Effector memory CD8-positive, alpha-beta T cell (primary cell): ENCODE results near the gene NAPSA.

Experiments used
- ATAC-seq: fragments of 150-1000 bp; cut with Tn5 transposase; replicated peaks from 2 replicates; pipeline ENCODE4 v1.10.0; 2021; ENCODE audit warnings: mild to moderate bottlenecking, moderate library complexity
- DNase-seq, 3 experiments: peaks; one replicate each; pipeline ENCODE4 v3.0.0; 2021
- H3K27ac Mint-ChIP-seq, 2 donors: one replicate each; pipeline ENCODE4 v1.8.0; 2022; ENCODE audit warnings: mild to moderate bottlenecking in 2 of 2, mixed read lengths in 2 of 2, moderate library complexity in 2 of 2
- H3K27me3 Mint-ChIP-seq, 2 donors: one replicate each; pipeline ENCODE4 v1.8.0; 2022; ENCODE audit warnings: mixed read lengths in 2 of 2
- H3K36me3 Mint-ChIP-seq: one replicate; pipeline ENCODE4 v1.8.0; 2022; ENCODE audit warnings: mild to moderate bottlenecking, moderate library complexity, mixed read lengths; ENCODE audit not compliant: insufficient read depth
- H3K4me1 Mint-ChIP-seq, 2 donors: one replicate each; pipeline ENCODE4 v1.8.0; 2022; ENCODE audit warnings: low read depth in 2 of 2, mixed read lengths in 2 of 2
- H3K4me3 Mint-ChIP-seq, 2 donors: one replicate each; pipeline ENCODE4 v1.8.0; 2022; ENCODE audit warnings: mild to moderate bottlenecking in 2 of 2, mixed read lengths in 2 of 2, moderate library complexity in 2 of 2
- H3K9me3 Mint-ChIP-seq, 2 donors: one replicate each; pipeline ENCODE4 v1.8.0; 2022; ENCODE audit warnings: mixed read lengths in 2 of 2
- total RNA-seq, 9 experiments: gene quantifications; one replicate each; lab custom pipeline; 2026; lab: John Stamatoyannopoulos, UW

NAPSA gene
- 0.39 to 5.2 (median 1.6) reads per million in 9 experiments for total RNA-seq

DNA sequence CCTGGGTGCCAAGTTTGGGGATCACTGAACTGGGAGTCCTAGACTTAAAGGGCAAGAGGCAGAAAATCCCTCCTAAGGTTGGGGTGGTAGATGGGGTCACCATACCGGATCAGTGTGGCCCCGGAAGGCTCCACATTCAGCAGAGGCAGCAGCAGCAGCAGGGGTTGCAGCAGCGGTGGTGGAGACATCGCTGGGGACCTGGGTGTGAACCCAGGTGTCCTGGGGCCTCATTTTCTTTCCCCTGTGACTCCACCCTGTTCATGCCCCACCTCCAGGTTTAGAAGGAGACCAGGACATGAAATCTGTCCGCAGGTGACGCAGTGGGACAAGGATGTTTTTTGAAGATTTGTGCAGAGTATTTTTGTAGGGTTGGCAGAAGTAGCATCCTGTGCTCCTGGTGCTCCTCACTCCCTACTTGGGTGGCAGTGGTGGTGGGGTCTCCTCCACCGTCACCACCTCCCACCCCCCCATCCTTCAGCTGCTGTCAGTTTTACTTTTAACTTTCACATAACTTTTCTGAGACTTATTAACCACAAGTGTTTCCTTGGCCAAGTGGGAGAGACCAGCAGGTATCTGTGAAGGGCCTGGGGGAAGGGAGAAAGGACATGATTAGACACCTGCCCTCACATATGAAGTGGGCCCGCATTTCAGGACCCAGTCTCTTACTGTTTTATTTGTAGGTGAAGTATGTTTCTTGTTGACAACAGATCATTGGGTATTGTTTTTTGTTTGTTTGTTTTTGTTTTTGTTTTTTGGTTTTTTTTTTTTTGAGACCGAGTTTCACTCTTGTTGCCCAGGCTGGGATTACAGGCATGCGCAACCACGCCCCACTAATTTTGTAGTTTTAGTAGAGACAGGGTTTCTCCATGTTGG, at the start of gene NAPSA:
NAPSA (minus strand) TSS at position 206 of the 873 bp plus-strand sequence; CDS start at position 188, 18 bp downstream.
- peaks cover 34 to 37% of the 10 kb centered on the region in 2 donors for H3K4me1 Mint-ChIP-seq
- ATAC-seq (no peak), DNase-seq (no peak)
- H3K9me3 Mint-ChIP-seq = no peaks in the 10 kb centered on the region
- peaks cover 12% of the 10 kb centered on the region for H3K36me3 Mint-ChIP-seq
- H3K27me3 Mint-ChIP-seq = no peaks in the 10 kb centered on the region
- H3K4me3 Mint-ChIP-seq = peak within 1 kb of the TSS; percentile 54 to 57
- H3K27ac Mint-ChIP-seq = peak within 1 kb of the TSS in 1 of 2 donors; percentile 88

DNA sequence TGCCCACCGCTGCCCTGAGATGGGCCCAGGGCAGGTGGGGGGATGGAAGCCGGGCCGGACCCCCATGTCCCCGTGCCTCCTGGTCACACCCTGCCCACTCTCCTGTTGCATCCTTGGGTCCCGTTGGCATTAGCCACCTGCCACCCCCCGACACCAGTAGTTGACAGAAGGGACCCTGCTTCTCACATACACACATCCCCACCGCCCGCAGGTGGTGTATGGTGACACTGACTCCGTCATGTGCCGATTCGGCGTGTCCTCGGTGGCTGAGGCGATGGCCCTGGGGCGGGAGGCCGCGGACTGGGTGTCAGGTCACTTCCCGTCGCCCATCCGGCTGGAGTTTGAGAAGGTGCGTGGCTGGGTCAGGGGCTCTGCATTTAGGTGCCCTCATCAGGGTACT, 48.1 kb upstream of the NAPSA start:
- ATAC-seq = no peak
- Mint-ChIP-seq H3K4me3 (no peak overlapping the region), H3K36me3 (peaks cover 8% of the 10 kb centered on the region), H3K27ac (no peak overlapping the region), H3K27me3 (peaks cover 3 to 4% of the 10 kb centered on the region in 2 donors), H3K4me1 (peaks cover 0 to 4% of the 10 kb centered on the region in 2 donors), H3K9me3 (no peaks in the 10 kb centered on the region)
- DNase-seq = no peak

GRCh38 chr19:50413096-50413495, 47.7 kb upstream of the NAPSA start:
- no peak for DNase-seq
- Mint-ChIP-seq H3K36me3 (peaks cover 12% of the 10 kb centered on the region), H3K27ac (no peak overlapping the region), H3K4me3 (no peak overlapping the region), H3K9me3 (no peaks in the 10 kb centered on the region), H3K4me1 (peaks cover 0 to 4% of the 10 kb centered on the region in 2 donors), H3K27me3 (no peaks in the 10 kb centered on the region)
- ATAC-seq = no peak

DNA sequence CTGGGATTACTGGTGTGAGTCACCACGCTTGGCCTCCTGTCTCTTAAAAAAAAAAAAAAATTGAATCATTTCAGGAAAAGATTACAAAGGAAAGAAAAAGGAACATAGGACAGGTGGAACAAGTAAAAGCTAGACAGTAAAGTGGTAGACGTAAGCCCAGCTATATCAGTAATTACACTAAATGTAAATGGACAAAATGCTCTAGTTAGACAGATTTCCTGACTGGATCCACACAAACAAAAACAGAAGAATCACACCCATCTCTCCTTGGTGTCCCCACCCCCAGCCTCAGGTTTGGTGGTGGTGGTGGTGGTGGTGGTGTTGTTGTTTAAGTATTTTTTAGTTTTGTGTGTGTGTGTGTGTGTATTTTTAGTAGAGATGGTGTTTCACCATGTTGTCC, 47.0 kb upstream of the NAPSA start:
- H3K4me1 Mint-ChIP-seq = peaks cover 0 to 4% of the 10 kb centered on the region in 2 donors
- H3K9me3 Mint-ChIP-seq = no peaks in the 10 kb centered on the region
- no peak for ATAC-seq
- H3K4me3 Mint-ChIP-seq = no peak overlapping the region
- H3K36me3 Mint-ChIP-seq = peaks cover 15% of the 10 kb centered on the region
- no peak for DNase-seq
- no peak overlapping the region for H3K27ac Mint-ChIP-seq
- no peaks in the 10 kb centered on the region for H3K27me3 Mint-ChIP-seq

- H3K4me3 Mint-ChIP-seq = no peak overlapping the region
- no peaks in the 10 kb centered on the region for H3K9me3 Mint-ChIP-seq
- no peak overlapping the region for H3K27ac Mint-ChIP-seq
- DNase-seq = no peak
- no peak for ATAC-seq
- no peaks in the 10 kb centered on the region for H3K27me3 Mint-ChIP-seq
- H3K4me1 Mint-ChIP-seq = peaks cover 0 to 4% of the 10 kb centered on the region in 2 donors
- H3K36me3 Mint-ChIP-seq = peaks cover 15% of the 10 kb centered on the region
These were observed 44.7 kb upstream of the NAPSA start for GRCh38 chr19:50410109-50410508.

DNA sequence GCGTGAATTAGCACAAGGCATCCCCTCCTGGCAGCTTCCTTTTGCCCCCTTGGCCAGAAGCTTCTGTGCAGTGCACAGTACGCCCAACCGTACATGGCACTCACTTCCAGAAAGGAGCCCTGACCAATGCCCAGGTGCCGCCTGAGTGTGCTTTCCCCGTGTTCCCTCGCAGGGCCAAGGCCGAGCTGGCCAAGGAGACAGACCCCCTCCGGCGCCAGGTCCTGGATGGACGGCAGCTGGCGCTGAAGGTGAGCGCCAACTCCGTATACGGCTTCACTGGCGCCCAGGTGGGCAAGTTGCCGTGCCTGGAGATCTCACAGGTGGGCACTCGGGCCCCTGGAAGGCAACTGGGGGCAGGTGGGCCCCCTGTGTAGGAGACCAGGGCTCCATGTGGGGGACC, 43.9 kb upstream of the NAPSA start:
- Mint-ChIP-seq H3K27ac (no peak overlapping the region), H3K4me3 (no peak overlapping the region), H3K27me3 (no peaks in the 10 kb centered on the region), H3K4me1 (no peaks in the 10 kb centered on the region), H3K9me3 (no peaks in the 10 kb centered on the region), H3K36me3 (peaks cover 15% of the 10 kb centered on the region)
- ATAC-seq (no peak), DNase-seq (no peak)

- ATAC-seq (no peak), DNase-seq (no peak)
- Mint-ChIP-seq H3K4me3 (no peak overlapping the region), H3K9me3 (no peaks in the 10 kb centered on the region), H3K36me3 (peaks cover 16% of the 10 kb centered on the region), H3K27ac (no peak overlapping the region), H3K27me3 (no peaks in the 10 kb centered on the region), H3K4me1 (no peaks in the 10 kb centered on the region)
These were observed 41.4 kb upstream of the NAPSA start for GRCh38 chr19:50406829-50407228.

- H3K36me3 Mint-ChIP-seq = peaks cover 16% of the 10 kb centered on the region
- ATAC-seq (no peak), DNase-seq (no peak)
- H3K4me3 Mint-ChIP-seq = no peak overlapping the region
- peak overlapping the region in 1 of 2 donors; percentile 67 for H3K27ac Mint-ChIP-seq
- H3K4me1 Mint-ChIP-seq = no peaks in the 10 kb centered on the region
- H3K9me3 Mint-ChIP-seq = no peaks in the 10 kb centered on the region
- no peaks in the 10 kb centered on the region for H3K27me3 Mint-ChIP-seq
These were observed 40.8 kb upstream of the NAPSA start for GRCh38 chr19:50406156-50406820.

GRCh38 chr19:50402544-50403301, 37.3 kb upstream of the NAPSA start:
- Mint-ChIP-seq H3K9me3 (no peaks in the 10 kb centered on the region), H3K36me3 (peaks cover 8% of the 10 kb centered on the region), H3K4me1 (peaks cover 0 to 1% of the 10 kb centered on the region in 2 donors), H3K27me3 (no peaks in the 10 kb centered on the region), H3K27ac (no peak overlapping the region), H3K4me3 (no peak overlapping the region)
- DNase-seq (no peak), ATAC-seq (no peak)

- H3K4me1 Mint-ChIP-seq = peaks cover 0 to 1% of the 10 kb centered on the region in 2 donors
- H3K27ac Mint-ChIP-seq = no peak overlapping the region
- no peak overlapping the region for H3K4me3 Mint-ChIP-seq
- no peaks in the 10 kb centered on the region for H3K27me3 Mint-ChIP-seq
- H3K36me3 Mint-ChIP-seq = peaks cover 8% of the 10 kb centered on the region
- no peaks in the 10 kb centered on the region for H3K9me3 Mint-ChIP-seq
- ATAC-seq (no peak), DNase-seq (no peak)
These were observed 36.4 kb upstream of the NAPSA start for GRCh38 chr19:50401605-50402450.

GRCh38 chr19:50399368-50399745, 33.9 kb upstream of the NAPSA start:
- no peak for ATAC-seq
- no peak overlapping the region for H3K4me3 Mint-ChIP-seq
- H3K27ac Mint-ChIP-seq = no peak overlapping the region
- peaks cover 0 to 1% of the 10 kb centered on the region in 2 donors for H3K4me1 Mint-ChIP-seq
- no peaks in the 10 kb centered on the region for H3K9me3 Mint-ChIP-seq
- no peaks in the 10 kb centered on the region for H3K27me3 Mint-ChIP-seq
- DNase-seq = no peak
- H3K36me3 Mint-ChIP-seq = peaks cover 12% of the 10 kb centered on the region

DNA sequence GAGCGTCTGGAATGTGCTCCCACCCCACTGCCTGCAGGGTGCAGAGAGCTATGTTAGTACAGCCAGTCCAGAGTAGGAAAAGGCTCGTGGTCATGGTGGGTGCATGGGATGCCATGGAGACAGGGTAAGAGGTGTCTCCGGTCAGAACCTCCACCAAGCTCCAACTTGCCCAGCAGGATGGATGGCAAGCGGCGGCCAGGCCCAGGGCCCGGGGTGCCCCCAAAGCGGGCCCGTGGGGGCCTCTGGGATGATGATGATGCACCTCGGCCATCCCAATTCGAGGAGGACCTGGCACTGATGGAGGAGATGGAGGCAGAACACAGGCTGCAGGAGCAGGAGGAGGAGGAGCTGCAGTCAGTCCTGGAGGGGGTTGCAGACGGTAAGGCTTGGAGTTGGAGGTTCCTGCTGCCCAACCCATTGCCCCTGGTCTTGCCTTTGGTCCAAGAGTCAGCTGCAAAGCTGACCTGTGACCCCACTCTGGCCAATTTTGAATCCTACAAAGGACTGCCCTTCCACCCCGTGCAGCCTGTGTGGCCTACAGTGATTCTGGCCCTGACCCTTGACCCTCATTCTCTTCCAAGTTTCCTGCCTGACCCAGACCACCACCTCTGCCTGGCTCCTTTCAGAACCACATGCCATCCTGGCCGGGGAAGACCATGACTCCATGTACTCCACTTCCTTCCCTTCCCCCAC, 33.4 kb upstream of the NAPSA start:
- DNase-seq = no peak

More for the DNA sequence above, 33.4 kb upstream of the NAPSA start:
- Mint-ChIP-seq H3K27ac (peak overlapping the region; percentile 26 to 73), H3K4me3 (no peak overlapping the region), H3K27me3 (no peaks in the 10 kb centered on the region), H3K36me3 (peaks cover 12% of the 10 kb centered on the region), H3K4me1 (peaks cover 0 to 1% of the 10 kb centered on the region in 2 donors), H3K9me3 (no peaks in the 10 kb centered on the region)
- ATAC-seq = no peak
